GM12872 (cell line): ENCODE results near the gene MUCL1.

Experiments used
- TF ChIP-seq, protein P1 (sequence below): IDR thresholded peaks from 3 replicates; pipeline ENCODE4 v1.5.1; 2011; ENCODE audit warnings: low read depth, mild to moderate bottlenecking, low read length, moderate library complexity; ENCODE audit not compliant: insufficient read depth

Gene MUCL1

DNA sequence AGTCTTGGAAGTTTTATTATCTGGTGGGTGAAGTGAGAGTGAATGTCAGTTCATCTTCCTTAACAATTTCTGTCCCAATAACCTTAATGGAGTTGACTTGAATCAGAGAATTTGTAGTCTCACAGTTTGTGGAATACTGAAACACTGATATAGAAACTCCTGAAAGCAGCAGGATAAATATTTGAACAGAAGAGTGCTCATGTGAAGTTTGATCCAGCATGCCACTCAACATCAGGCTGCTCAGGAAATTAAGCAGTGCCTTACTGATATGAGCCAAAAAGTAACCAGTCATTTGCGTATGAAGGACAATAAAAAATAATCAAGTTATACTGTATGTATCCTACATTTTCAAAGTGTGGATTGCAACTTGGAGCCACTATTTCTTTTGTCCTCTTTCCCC, 15.7 kb downstream of the MUCL1 start:
- TF ChIP-seq, protein P1, sequence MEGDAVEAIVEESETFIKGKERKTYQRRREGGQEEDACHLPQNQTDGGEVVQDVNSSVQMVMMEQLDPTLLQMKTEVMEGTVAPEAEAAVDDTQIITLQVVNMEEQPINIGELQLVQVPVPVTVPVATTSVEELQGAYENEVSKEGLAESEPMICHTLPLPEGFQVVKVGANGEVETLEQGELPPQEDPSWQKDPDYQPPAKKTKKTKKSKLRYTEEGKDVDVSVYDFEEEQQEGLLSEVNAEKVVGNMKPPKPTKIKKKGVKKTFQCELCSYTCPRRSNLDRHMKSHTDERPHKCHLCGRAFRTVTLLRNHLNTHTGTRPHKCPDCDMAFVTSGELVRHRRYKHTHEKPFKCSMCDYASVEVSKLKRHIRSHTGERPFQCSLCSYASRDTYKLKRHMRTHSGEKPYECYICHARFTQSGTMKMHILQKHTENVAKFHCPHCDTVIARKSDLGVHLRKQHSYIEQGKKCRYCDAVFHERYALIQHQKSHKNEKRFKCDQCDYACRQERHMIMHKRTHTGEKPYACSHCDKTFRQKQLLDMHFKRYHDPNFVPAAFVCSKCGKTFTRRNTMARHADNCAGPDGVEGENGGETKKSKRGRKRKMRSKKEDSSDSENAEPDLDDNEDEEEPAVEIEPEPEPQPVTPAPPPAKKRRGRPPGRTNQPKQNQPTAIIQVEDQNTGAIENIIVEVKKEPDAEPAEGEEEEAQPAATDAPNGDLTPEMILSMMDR: no peak

DNA sequence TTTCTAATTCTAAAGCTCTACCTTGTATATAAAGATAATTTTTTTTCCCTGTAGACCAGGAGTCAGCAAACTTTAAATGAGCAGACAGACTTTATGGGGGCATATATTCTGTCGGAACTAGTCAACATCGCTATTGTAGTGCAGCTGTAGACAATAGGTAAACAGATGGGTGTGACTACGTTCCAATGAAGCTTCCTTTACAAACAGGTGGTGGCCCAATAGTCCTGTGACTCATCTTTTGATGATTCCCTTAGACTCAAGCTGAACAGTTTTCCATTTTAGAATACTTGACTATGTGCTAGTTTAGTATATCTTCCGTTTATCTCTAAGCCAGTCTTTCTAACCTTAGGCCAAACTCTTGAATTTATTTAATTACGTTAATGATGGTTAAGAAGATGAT, 16.3 kb downstream of the MUCL1 start:
- TF ChIP-seq, protein P1: no peak

GRCh38 chr12:54879150-54879549, 24.8 kb downstream of the MUCL1 start:
- TF ChIP-seq, protein P1: no peak

DNA sequence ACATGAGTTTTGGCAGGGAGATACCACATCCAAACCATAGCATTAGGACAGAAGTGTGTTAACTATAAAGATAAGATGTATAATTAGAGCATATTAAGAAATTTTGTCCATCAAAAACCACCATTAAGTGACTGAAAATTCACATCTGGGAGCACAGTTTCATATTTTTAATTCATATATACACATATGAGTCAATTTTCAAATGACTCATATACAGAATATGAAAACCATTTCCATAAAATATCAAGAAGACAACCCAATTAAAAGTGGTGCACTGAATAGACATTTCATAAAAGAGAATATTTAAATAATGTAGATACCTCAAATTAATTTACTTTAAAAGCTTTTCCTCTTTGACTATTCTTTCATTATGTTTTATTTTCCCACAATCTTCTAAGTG, 25.3 kb downstream of the MUCL1 start:
- TF ChIP-seq, protein P1: no peak

GRCh38 chr12:54882079-54882478, 27.8 kb downstream of the MUCL1 start:
- TF ChIP-seq, protein P1: no peak

DNA sequence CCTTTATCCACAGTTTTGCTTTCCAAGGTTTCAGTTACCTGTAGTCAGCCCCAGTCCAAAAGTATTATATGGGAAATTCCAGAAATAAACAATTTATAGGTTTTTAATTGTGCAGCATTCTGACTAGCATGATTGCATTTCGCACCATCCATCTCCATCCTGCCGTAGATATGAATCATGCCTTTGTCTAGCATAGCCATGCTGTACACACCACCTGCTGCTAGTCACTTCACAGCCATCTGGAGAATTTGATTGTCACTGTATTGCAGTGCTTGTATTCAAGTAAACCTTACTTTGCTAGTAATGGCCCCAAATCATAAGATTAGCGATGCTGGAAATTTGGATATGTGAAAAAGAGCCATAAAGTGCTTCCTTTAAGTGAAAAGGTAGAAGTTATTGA, 36.0 kb downstream of the MUCL1 start:
- TF ChIP-seq, protein P1: no peak

- TF ChIP-seq, protein P1: no peak
Observed at GRCh38 chr12:54891717-54892478, 37.6 kb downstream of the MUCL1 start.
